Adrenal gland (tissue), 12 donors: ENCODE results near the gene HPF1. TPM values are rescaled to one million over a fixed set of nuclear protein-coding genes. Genes with fewer than 3 reads are reported as not detected.

Source experiments
- DNase-seq, 7 donors: peaks; one replicate each; pipeline ENCODE4 v3.0.0-alpha.2; 2019 to 2020
- H3K27ac ChIP-seq, 5 donors: fragments of 200-600 bp; sonication (generic) in 4 of 5; 1 replicate in 3 of 5; 2 replicates in 2 of 5; pipeline versions ENCODE4 v1.5.1 to v1.8.0; 2016 to 2020; ENCODE audit warnings: mild to moderate bottlenecking in 1 of 5
- H3K27me3 ChIP-seq: fragments of 200-600 bp; 2 replicates; pipeline ENCODE4 v1.8.0; 2021
- H3K36me3 ChIP-seq, 2 donors: fragments of 200-600 bp; replicated peaks in 1 of 2; 1 replicate in 1 of 2; 2 replicates in 1 of 2; pipeline versions ENCODE4 v1.5.1 to v1.8.0; 2018 to 2022
- H3K4me1 ChIP-seq, 2 donors: fragments of 200-600 bp; replicated peaks in 1 of 2; 1 replicate in 1 of 2; 2 replicates in 1 of 2; pipeline versions ENCODE4 v1.5.1 to v1.8.0; 2018 to 2021
- H3K4me3 ChIP-seq, 4 donors: fragments of 200-600 bp; sonication (generic) in 3 of 4; one replicate each; pipeline ENCODE4 v1.5.1; 2016 to 2018
- H3K9me3 ChIP-seq, 3 donors: fragments of 200-600 bp; sonication (generic) in 1 of 3; replicated peaks in 1 of 3; 1 replicate in 2 of 3; 2 replicates in 1 of 3; pipeline versions ENCODE4 v1.5.1 to v1.8.0; 2016 to 2021
- POLR2A ChIP-seq, 2 donors: fragments of 450-650 bp; IDR thresholded peaks; one replicate each; pipeline ENCODE4 v1.6.1; 2017; ENCODE audit warnings: antibody characterized with exemption in 2 of 2, mild to moderate bottlenecking in 2 of 2, moderate library complexity in 1 of 2
- WGBS, 4 donors: extraction: QIAGEN DNeasy Blood & Tissue Kit in 2 of 4; methylation state at CpG; one replicate each; pipeline versions ENCODE4 v1.1.5 to v1.1.7; 2013 to 2017; 5-methylcytosine and 5-hydroxymethylcytosine counted together
- intact Hi-C, 2 donors: fragments of 100-400 bp; cut with DNase I; formaldehyde crosslinking; loops; one replicate each; pipeline versions ENCODE4 v1.14.1 to v1.15.0; 2022 to 2023
- polyA plus RNA-seq, 3 donors: library from polyadenylated mRNA; stranded (reverse); fragments of 200-250 nt in 2 of 3; fragments of 350-450 nt in 1 of 3; fragmentation: Illumina TruSeq in 1 of 3; extraction: RNeasy Lipid Tissue Mini Kit (QIAGEN cat#74804) in 1 of 3; gene quantifications; one replicate each; pipeline ENCODE4 v1.2.3, GENCODE V29; 2013 to 2014
- total RNA-seq, 9 donors: library from RNA; depleted of rRNA in 4 of 9; stranded (reverse); fragments of >200 nt in 4 of 9; fragments of 120-200 nt in 1 of 9; fragmentation: NEBNext Ultra II Directional in 1 of 9; extraction: Animal tissue kit (Norgen Biotek cat#: 25700) in 1 of 9; gene quantifications; one replicate each; pipeline versions ENCODE4 v1.1.0 to v1.2.4, GENCODE V29; 2013 to 2023
- TF ChIP-seq, protein P1 (sequence below), 6 experiments: fragments of 450-650 bp in 4 of 6; fragments of 200-600 bp in 2 of 6; sonication (generic) in 1 of 6; IDR thresholded peaks; 1 replicate in 5 of 6; 2 replicates in 1 of 6; pipeline versions ENCODE4 v1.5.1 to v1.8.0; 2016 to 2021; ENCODE audit warnings: antibody characterized with exemption in 6 of 6, mild to moderate bottlenecking in 2 of 6, moderate library complexity in 1 of 6
- donor health status: healthy with polysubstance abuse.
- donor health status: Bipolar disorder and iron deficiency.
- donor health status: DM: yes; HTN: yes; CAD: no.
- donor health status: DM: no; HTN: no; CAD: no.
- donor health status: DM: no; HTN: no; CAD: no.
- donor health status: DM: yes; HTN: yes; CAD: no.

The HPF1 gene
- total and polyA plus RNA-seq, 12 donors: 20.5 to 71.2 (median 28.4) TPM

- Histone ChIP-seq H3K4me1 (no peaks in the 10 kb centered on the region), H3K36me3 (peaks cover 0 to 6% of the 10 kb centered on the region in 2 donors), H3K27me3 (no peaks in the 10 kb centered on the region), H3K9me3 (no peaks in the 10 kb centered on the region), H3K27ac (no peak overlapping the region), H3K4me3 (no peak overlapping the region)
- 86 to 94% (median 91%) methylated on average over 4 of the region's 4 CpGs for WGBS, 4 donors
- intact Hi-C loops: no loop called here
- TF ChIP-seq, protein P1, sequence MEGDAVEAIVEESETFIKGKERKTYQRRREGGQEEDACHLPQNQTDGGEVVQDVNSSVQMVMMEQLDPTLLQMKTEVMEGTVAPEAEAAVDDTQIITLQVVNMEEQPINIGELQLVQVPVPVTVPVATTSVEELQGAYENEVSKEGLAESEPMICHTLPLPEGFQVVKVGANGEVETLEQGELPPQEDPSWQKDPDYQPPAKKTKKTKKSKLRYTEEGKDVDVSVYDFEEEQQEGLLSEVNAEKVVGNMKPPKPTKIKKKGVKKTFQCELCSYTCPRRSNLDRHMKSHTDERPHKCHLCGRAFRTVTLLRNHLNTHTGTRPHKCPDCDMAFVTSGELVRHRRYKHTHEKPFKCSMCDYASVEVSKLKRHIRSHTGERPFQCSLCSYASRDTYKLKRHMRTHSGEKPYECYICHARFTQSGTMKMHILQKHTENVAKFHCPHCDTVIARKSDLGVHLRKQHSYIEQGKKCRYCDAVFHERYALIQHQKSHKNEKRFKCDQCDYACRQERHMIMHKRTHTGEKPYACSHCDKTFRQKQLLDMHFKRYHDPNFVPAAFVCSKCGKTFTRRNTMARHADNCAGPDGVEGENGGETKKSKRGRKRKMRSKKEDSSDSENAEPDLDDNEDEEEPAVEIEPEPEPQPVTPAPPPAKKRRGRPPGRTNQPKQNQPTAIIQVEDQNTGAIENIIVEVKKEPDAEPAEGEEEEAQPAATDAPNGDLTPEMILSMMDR (IDR thresholded peaks at IDR 0.05): no peak
- no peak for TF ChIP-seq POLR2A (IDR thresholded peaks at IDR 0.05)
- no peak for DNase-seq
Measured at GRCh38 chr4:169682372-169683047, 75.2 kb downstream of the HPF1 start.

Other genes with a start within 250 kb of the HPF1 start
- 10 to 100 TPM in 7 of 9 donors, 1 to 10 TPM in 2; 6.6 to 23.0 (median 12.4) TPM for gene NEK1, start 145.4 kb downstream of the HPF1 start, total RNA-seq
- 10 to 100 TPM in 1 of 3 donors, 1 to 10 TPM in 2; 4.2 to 14.3 (median 6.9) TPM for gene NEK1, start 145.4 kb downstream of the HPF1 start, polyA plus RNA-seq
- gene CLCN3, start 137.4 kb downstream of the HPF1 start, total RNA-seq: 10 to 100 TPM; 50.9 to 86.7 (median 65.6) TPM
- 100 to 1,000 TPM in 1 of 3 donors, 10 to 100 TPM in 2; 11.9 to 106 (median 13.9) TPM for gene CLCN3, start 137.4 kb downstream of the HPF1 start, polyA plus RNA-seq